Measurements from ENCODE around the gene TECTA.

DNA sequence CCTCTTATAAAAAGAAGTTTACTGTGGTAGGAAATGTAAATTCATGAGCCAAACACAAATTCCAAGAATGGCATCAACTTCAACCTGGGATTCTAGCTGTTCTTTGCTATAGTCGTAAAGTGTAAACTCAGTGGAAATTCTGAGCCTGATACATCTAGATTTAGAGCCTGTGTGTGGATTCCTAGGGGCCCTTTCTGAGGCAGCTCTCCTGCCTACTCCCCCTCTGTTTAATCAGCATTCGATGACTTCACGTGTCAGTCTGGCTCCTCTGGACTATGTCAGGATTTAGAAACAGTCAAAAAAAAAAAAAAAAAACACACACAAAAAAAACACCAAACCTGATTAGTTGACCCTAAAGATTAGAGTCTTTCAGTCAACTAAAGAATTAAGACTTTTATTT lies 98.5 kb downstream of the TECTA start:
- no peak for TF ChIP-seq CTCF (IDR thresholded peaks at IDR 0.05)
- no peak for TF ChIP-seq POLR2A (IDR thresholded peaks at IDR 0.05)
- TF ChIP-seq EP300 (IDR thresholded peaks at IDR 0.05) = no peak

Data from tibial nerve (tissue), 4 donors.